Measurements from ENCODE around the gene GSN.

Gene GSN

GRCh38 chr9:121267689-121268597, at the start of gene GSN:
GSN (plus strand) TSS chr9:121268162; CDS start chr9:121301972, 33,810 bp downstream.
- peak in 13 of 14 donors; percentile 31 to 95 (median 85) for DNase-seq

- no peak for DNase-seq
Observed at GRCh38 chr9:121218357-121219027, 49.5 kb upstream of the GSN start.

GRCh38 chr9:121219530-121219929, 48.4 kb upstream of the GSN start:
- no peak for DNase-seq

GRCh38 chr9:121220996-121221663, 46.8 kb upstream of the GSN start:
- DNase-seq = peak in 1 of 14 donors; percentile 3

GRCh38 chr9:121221664-121222055, 46.3 kb upstream of the GSN start:
- DNase-seq = no peak

- peak in 1 of 14 donors; percentile 23 for DNase-seq
Observed at GRCh38 chr9:121222524-121223171, 45.3 kb upstream of the GSN start.

GRCh38 chr9:121225240-121225639, 42.7 kb upstream of the GSN start:
- DNase-seq = no peak

- no peak for DNase-seq
Observed at GRCh38 chr9:121226175-121226574, 41.8 kb upstream of the GSN start.

- DNase-seq = no peak
Observed at GRCh38 chr9:121227862-121228261, 40.1 kb upstream of the GSN start.

GRCh38 chr9:121230256-121230655, 37.7 kb upstream of the GSN start:
- DNase-seq = no peak

- DNase-seq = no peak
Observed at GRCh38 chr9:121232251-121232650, 35.7 kb upstream of the GSN start.

GRCh38 chr9:121233906-121234831, 33.8 kb upstream of the GSN start:
- no peak for DNase-seq

- no peak for DNase-seq
Observed at GRCh38 chr9:121234832-121235161, 33.2 kb upstream of the GSN start.

GRCh38 chr9:121235512-121235911, 32.5 kb upstream of the GSN start:
- no peak for DNase-seq

- DNase-seq = no peak
Observed at GRCh38 chr9:121237916-121238315, 30.0 kb upstream of the GSN start.

GRCh38 chr9:121239071-121239470, 28.9 kb upstream of the GSN start:
- no peak for DNase-seq

- no peak for DNase-seq
Observed at GRCh38 chr9:121239851-121240250, 28.1 kb upstream of the GSN start.

- no peak for DNase-seq
Observed at GRCh38 chr9:121240472-121241135, 27.4 kb upstream of the GSN start.

- no peak for DNase-seq
Observed at GRCh38 chr9:121242219-121242958, 25.6 kb upstream of the GSN start.

- no peak for DNase-seq
Observed at GRCh38 chr9:121242959-121243346, 25.0 kb upstream of the GSN start.
